AG04450 (cell line): ENCODE data around the gene CLSTN3. TPM values are rescaled to one million over a fixed set of nuclear protein-coding genes. Genes with fewer than 3 reads are reported as not detected.
A peak's percentile ranks its signal among the peaks of the same experiment; 100 is the strongest.

Source experiments
- CTCF ChIA-PET: fragments of 300-600, 350-600 bp; formaldehyde crosslinking; extraction: SDS; loops from one replicate; lab custom pipeline; 2022; ENCODE audit warnings: antibody characterized with exemption, inconsistent platforms; lab: Charles Lee
- POLR2A ChIA-PET: fragments of 350-600 bp; formaldehyde crosslinking; extraction: SDS; loops from one replicate; lab custom pipeline; 2021; ENCODE audit warnings: antibody characterized with exemption, inconsistent platforms; lab: Yijun Ruan, JAX
- DNase-seq: peaks from one replicate; pipeline ENCODE4 v3.0.0-alpha.2; 2011; ENCODE audit warnings: low read depth, low spot score
- H3K27ac ChIP-seq: one replicate; pipeline ENCODE4 v1.5.1; 2012; ENCODE audit warnings: low read depth, low read length, control low read depth
- H3K27me3 ChIP-seq: one replicate; pipeline ENCODE4 v1.6.0; 2012; ENCODE audit warnings: low read length; ENCODE audit not compliant: control insufficient read depth, insufficient read depth
- H3K4me3 ChIP-seq: 2 replicates; pipeline ENCODE4 v1.5.1; 2011; ENCODE audit warnings: mild to moderate bottlenecking, low read depth, low read length, control low read depth
- H3K9me3 ChIP-seq: 2 replicates; pipeline ENCODE4 v1.5.1; 2012; ENCODE audit warnings: low read length; ENCODE audit not compliant: control insufficient read depth, insufficient read depth
- CTCF ChIP-seq: IDR thresholded peaks from 2 replicates; pipeline ENCODE4 v1.5.1; 2011; ENCODE audit warnings: low read depth, low read length, control low read depth, inconsistent platforms
- polyA plus RNA-seq: library from polyadenylated mRNA; depleted of rRNA; stranded (reverse); fragments of >200 nt; gene quantifications from 2 replicates; pipeline ENCODE4 v1.2.3, GENCODE V29; 2011

Gene CLSTN3
- polyA plus RNA-seq, 1 experiment: 22.3 TPM

- Histone ChIP-seq H3K9me3 (no peaks in the 10 kb centered on the region), H3K27me3 (no peaks in the 10 kb centered on the region), H3K27ac (no peak overlapping the region), H3K4me3 (no peak overlapping the region)
- ChIA-PET POLR2A (no interaction called here), CTCF (interaction anchor here (0.6 to 3.1 kb wide), 15 partner anchors 10 to 494 kb away, joined by 3 to 45 read pairs (median 7); partner anchors contain the start of genes C1S and PEX5)
- TF ChIP-seq CTCF: no peak
- no peak for DNase-seq
Measured at GRCh38 chr12:7143564-7143963, 13.4 kb downstream of the CLSTN3 start.

GRCh38 chr12:7144414-7145120 is 14.4 kb downstream of the CLSTN3 start:
- H3K27ac ChIP-seq: no peak overlapping the region
- no peak overlapping the region for H3K4me3 ChIP-seq
- no peaks in the 10 kb centered on the region for H3K27me3 ChIP-seq
- H3K9me3 ChIP-seq: no peaks in the 10 kb centered on the region
- no peak for DNase-seq
- ChIA-PET CTCF (interaction anchor here (0.6 to 3.1 kb wide), 24 partner anchors 9 to 493 kb away, joined by 3 to 45 read pairs (median 6); partner anchors contain the start of genes C1S and PEX5), POLR2A (interaction anchor here (0.6 kb wide), 1 partner anchor 45 kb away, joined by 3 read pairs; the partner anchor contains the start of gene PEX5)
- TF ChIP-seq CTCF: peak; percentile 57

- no peak for DNase-seq
- Histone ChIP-seq H3K27me3 (no peaks in the 10 kb centered on the region), H3K27ac (no peak overlapping the region), H3K9me3 (no peaks in the 10 kb centered on the region), H3K4me3 (no peak overlapping the region)
- no peak for TF ChIP-seq CTCF
- POLR2A ChIA-PET: no interaction called here
- CTCF ChIA-PET: interaction anchor here (0.6 to 3.1 kb wide), 14 partner anchors 8 to 952 kb away, joined by 3 to 45 read pairs (median 6); partner anchors contain the start of gene PEX5
Measured at GRCh38 chr12:7145671-7146070, 15.5 kb downstream of the CLSTN3 start.

- CTCF ChIA-PET: interaction anchor here (0.5 to 3.1 kb wide), 8 partner anchors 8 to 507 kb away, joined by 4 to 45 read pairs (median 7); no protein-coding TSS in a partner anchor
- Histone ChIP-seq H3K9me3 (no peaks in the 10 kb centered on the region), H3K4me3 (no peak overlapping the region), H3K27ac (no peak overlapping the region), H3K27me3 (no peaks in the 10 kb centered on the region)
- POLR2A ChIA-PET: no interaction called here
- TF ChIP-seq CTCF: no peak
- DNase-seq: no peak
Measured at GRCh38 chr12:7146228-7146627, 16.1 kb downstream of the CLSTN3 start.

GRCh38 chr12:7146906-7147305 is 16.7 kb downstream of the CLSTN3 start:
- TF ChIP-seq CTCF: no peak
- Histone ChIP-seq H3K27me3 (no peaks in the 10 kb centered on the region), H3K4me3 (no peak overlapping the region), H3K27ac (no peak overlapping the region), H3K9me3 (no peaks in the 10 kb centered on the region)
- no peak for DNase-seq
- ChIA-PET POLR2A (no interaction called here), CTCF (interaction anchor here (0.5 to 3.0 kb wide), 5 partner anchors 11 to 507 kb away, joined by 4 to 45 read pairs (median 5); no protein-coding TSS in a partner anchor)
